Activated CD4-positive, alpha-beta memory T cell treated with anti-CD3 and anti-CD28 coated beads for 36 hours (primary cell): ENCODE data around the gene CDYL2. TPM values are rescaled to one million over a fixed set of nuclear protein-coding genes. Genes with fewer than 3 reads are reported as not detected.

ENCODE experiments used
- CTCF ChIA-PET: fragments of 350-600 bp; sonication (Branson Sonifier 250); formaldehyde crosslinking; loops from one replicate; lab custom pipeline; 2021; ENCODE audit warnings: antibody characterized with exemption, inconsistent platforms; lab: Charles Lee
- POLR2A ChIA-PET: fragments of 350-600 bp; sonication (Branson Sonifier 250); formaldehyde crosslinking; loops from one replicate; lab custom pipeline; 2021; ENCODE audit warnings: antibody characterized with exemption; lab: Charles Lee
- DNase-seq: peaks from one replicate; pipeline ENCODE4 v3.0.0-alpha.2; 2020
- H3K27ac Mint-ChIP-seq: one replicate; pipeline ENCODE4 v1.8.0; 2021; ENCODE audit warnings: mixed read lengths
- H3K27me3 Mint-ChIP-seq: one replicate; pipeline ENCODE4 v1.8.0; 2021; ENCODE audit warnings: mixed read lengths
- H3K36me3 Mint-ChIP-seq: one replicate; pipeline ENCODE4 v1.8.0; 2021; ENCODE audit warnings: mixed read lengths
- H3K4me1 Mint-ChIP-seq: one replicate; pipeline ENCODE4 v1.8.0; 2021; ENCODE audit warnings: low read depth, mixed read lengths
- H3K4me3 Mint-ChIP-seq: one replicate; pipeline ENCODE4 v1.8.0; 2021; ENCODE audit warnings: mild to moderate bottlenecking, mixed read lengths
- H3K9me3 Mint-ChIP-seq: one replicate; pipeline ENCODE4 v1.8.0; 2021; ENCODE audit warnings: mixed read lengths
- intact Hi-C: fragments of 100-400 bp; cut with micrococcal nuclease; formaldehyde crosslinking; loops from one replicate; pipeline ENCODE4 v1.15.1; 2023
- total RNA-seq, 2 experiments: library from RNA; stranded (reverse); gene quantifications; one replicate each; pipeline ENCODE4 v1.2.3, GENCODE V29; 2021

Gene CDYL2
- total RNA-seq, 2 experiments from 2014 or later: 29.4 to 34.1 TPM

GRCh38 chr16:80666378-80667250 lies 137.8 kb downstream of the CDYL2 start:
- ChIA-PET CTCF (no interaction called here), POLR2A (no interaction called here)
- peaks cover 26% of the 10 kb centered on the region for H3K36me3 Mint-ChIP-seq
- peaks cover 25% of the 10 kb centered on the region for H3K4me1 Mint-ChIP-seq
- no peak overlapping the region for H3K27ac Mint-ChIP-seq
- peaks cover 22% of the 10 kb centered on the region for H3K9me3 Mint-ChIP-seq
- no peak for DNase-seq
- H3K27me3 Mint-ChIP-seq: no peaks in the 10 kb centered on the region
- intact Hi-C loops: no loop called here
- H3K4me3 Mint-ChIP-seq: no peak overlapping the region

- ChIA-PET CTCF (no interaction called here), POLR2A (no interaction called here)
- DNase-seq: no peak
- no peak overlapping the region for H3K27ac Mint-ChIP-seq
- intact Hi-C loops: no loop called here
- H3K9me3 Mint-ChIP-seq: peaks cover 16% of the 10 kb centered on the region
- H3K4me3 Mint-ChIP-seq: no peak overlapping the region
- no peaks in the 10 kb centered on the region for H3K27me3 Mint-ChIP-seq
- H3K36me3 Mint-ChIP-seq: peaks cover 16% of the 10 kb centered on the region
- peaks cover 13% of the 10 kb centered on the region for H3K4me1 Mint-ChIP-seq
Observed at GRCh38 chr16:80665356-80665755, 139.0 kb downstream of the CDYL2 start.

- H3K36me3 Mint-ChIP-seq: peaks cover 17% of the 10 kb centered on the region
- ChIA-PET CTCF (no interaction called here), POLR2A (no interaction called here)
- DNase-seq: no peak
- peaks cover 16% of the 10 kb centered on the region for H3K9me3 Mint-ChIP-seq
- no peak overlapping the region for H3K27ac Mint-ChIP-seq
- H3K4me1 Mint-ChIP-seq: peaks cover 8% of the 10 kb centered on the region
- no peak overlapping the region for H3K4me3 Mint-ChIP-seq
- intact Hi-C loops: no loop called here
- H3K27me3 Mint-ChIP-seq: no peaks in the 10 kb centered on the region
Observed at GRCh38 chr16:80664786-80665185, 139.6 kb downstream of the CDYL2 start.

GRCh38 chr16:80664226-80664625 lies 140.2 kb downstream of the CDYL2 start:
- Mint-ChIP-seq H3K27me3 (no peaks in the 10 kb centered on the region), H3K4me1 (peaks cover 2% of the 10 kb centered on the region), H3K4me3 (no peak overlapping the region), H3K9me3 (peaks cover 15% of the 10 kb centered on the region), H3K36me3 (peaks cover 16% of the 10 kb centered on the region), H3K27ac (no peak overlapping the region)
- no peak for DNase-seq
- ChIA-PET POLR2A (no interaction called here), CTCF (no interaction called here)
- intact Hi-C loops: no loop called here

- POLR2A ChIA-PET: no interaction called here
- Mint-ChIP-seq H3K4me1 (peaks cover under 1% of the 10 kb centered on the region), H3K27me3 (no peaks in the 10 kb centered on the region), H3K27ac (no peak overlapping the region), H3K36me3 (peaks cover 18% of the 10 kb centered on the region), H3K4me3 (no peak overlapping the region), H3K9me3 (peaks cover 18% of the 10 kb centered on the region)
- CTCF ChIA-PET: no interaction called here
- DNase-seq: no peak
- intact Hi-C loops: no loop called here
Observed at GRCh38 chr16:80663078-80663477, 141.3 kb downstream of the CDYL2 start.

GRCh38 chr16:80659865-80660264 lies 144.5 kb downstream of the CDYL2 start:
- Mint-ChIP-seq H3K27me3 (no peaks in the 10 kb centered on the region), H3K4me3 (no peak overlapping the region), H3K9me3 (peaks cover 18% of the 10 kb centered on the region), H3K36me3 (peaks cover 18% of the 10 kb centered on the region), H3K27ac (no peak overlapping the region), H3K4me1 (peaks cover 29% of the 10 kb centered on the region)
- CTCF ChIA-PET: interaction anchor here (1.9 kb wide), 1 partner anchor 133 kb away, joined by 6 read pairs; no protein-coding TSS in a partner anchor
- intact Hi-C loops: no loop called here
- DNase-seq: no peak
- POLR2A ChIA-PET: no interaction called here

- DNase-seq: peak; percentile 62
- Mint-ChIP-seq H3K27ac (peak overlapping the region; percentile 76), H3K4me3 (peak overlapping the region; percentile 73), H3K4me1 (peaks cover 29% of the 10 kb centered on the region), H3K9me3 (peaks cover 18% of the 10 kb centered on the region), H3K36me3 (peaks cover 11% of the 10 kb centered on the region), H3K27me3 (no peaks in the 10 kb centered on the region)
- CTCF ChIA-PET: interaction anchor here (0.5 to 2.1 kb wide), 3 partner anchors 130 to 1000 kb away, joined by 4 to 9 read pairs (median 6); no protein-coding TSS in a partner anchor
- POLR2A ChIA-PET: interaction anchor here (0.9 kb wide), 1 partner anchor 77 kb away, joined by 3 read pairs; no protein-coding TSS in a partner anchor
- intact Hi-C loops: loop anchor here (1.0 to 2.0 kb wide), 5 partner anchors 20 to 150 kb away; no protein-coding TSS in a partner anchor
Observed at GRCh38 chr16:80656711-80657150, 147.7 kb downstream of the CDYL2 start.

- peaks cover 18% of the 10 kb centered on the region for H3K9me3 Mint-ChIP-seq
- H3K27ac Mint-ChIP-seq: peak overlapping the region; percentile 76
- DNase-seq: no peak
- CTCF ChIA-PET: interaction anchor here (0.5 to 2.1 kb wide), 3 partner anchors 168 to 1001 kb away, joined by 3 to 6 read pairs (median 4); partner anchors contain the start of gene ATMIN
- H3K36me3 Mint-ChIP-seq: peaks cover 9% of the 10 kb centered on the region
- H3K4me1 Mint-ChIP-seq: peaks cover 31% of the 10 kb centered on the region
- H3K27me3 Mint-ChIP-seq: no peaks in the 10 kb centered on the region
- POLR2A ChIA-PET: interaction anchor here (0.9 kb wide), 1 partner anchor 76 kb away, joined by 3 read pairs; no protein-coding TSS in a partner anchor
- H3K4me3 Mint-ChIP-seq: peak overlapping the region; percentile 73
- intact Hi-C loops: loop anchor here (1.0 to 2.0 kb wide), 4 partner anchors 76 to 151 kb away; no protein-coding TSS in a partner anchor
Observed at GRCh38 chr16:80656161-80656560, 148.2 kb downstream of the CDYL2 start.

- DNase-seq: no peak
- ChIA-PET POLR2A (interaction anchor here (0.6 to 0.9 kb wide), 2 partner anchors 20 to 76 kb away, joined by 3 read pairs; no protein-coding TSS in a partner anchor), CTCF (interaction anchor here (1.0 to 2.1 kb wide), 2 partner anchors 169 to 380 kb away, joined by 3 to 6 read pairs; partner anchors contain the start of gene ATMIN)
- H3K9me3 Mint-ChIP-seq: peaks cover 15% of the 10 kb centered on the region
- H3K27me3 Mint-ChIP-seq: no peaks in the 10 kb centered on the region
- peaks cover 9% of the 10 kb centered on the region for H3K36me3 Mint-ChIP-seq
- intact Hi-C loops: loop anchor here (1.0 to 2.0 kb wide), 4 partner anchors 75 to 151 kb away; no protein-coding TSS in a partner anchor
- H3K27ac Mint-ChIP-seq: no peak overlapping the region
- peaks cover 31% of the 10 kb centered on the region for H3K4me1 Mint-ChIP-seq
- no peak overlapping the region for H3K4me3 Mint-ChIP-seq
Observed at GRCh38 chr16:80655751-80656150, 148.6 kb downstream of the CDYL2 start.

GRCh38 chr16:80654094-80654862 lies 150.1 kb downstream of the CDYL2 start:
- intact Hi-C loops: no loop called here
- H3K27me3 Mint-ChIP-seq: no peaks in the 10 kb centered on the region
- peaks cover 5% of the 10 kb centered on the region for H3K9me3 Mint-ChIP-seq
- CTCF ChIA-PET: no interaction called here
- POLR2A ChIA-PET: no interaction called here
- H3K4me1 Mint-ChIP-seq: peaks cover 44% of the 10 kb centered on the region
- H3K36me3 Mint-ChIP-seq: peaks cover 2% of the 10 kb centered on the region
- no peak for DNase-seq
- H3K4me3 Mint-ChIP-seq: no peak overlapping the region
- H3K27ac Mint-ChIP-seq: no peak overlapping the region

GRCh38 chr16:80652441-80652840 lies 152.0 kb downstream of the CDYL2 start:
- ChIA-PET CTCF (no interaction called here), POLR2A (no interaction called here)
- DNase-seq: no peak
- Mint-ChIP-seq H3K27ac (no peak overlapping the region), H3K27me3 (no peaks in the 10 kb centered on the region), H3K9me3 (peaks cover 11% of the 10 kb centered on the region), H3K36me3 (peaks cover 9% of the 10 kb centered on the region), H3K4me3 (no peak overlapping the region), H3K4me1 (peaks cover 42% of the 10 kb centered on the region)
- intact Hi-C loops: no loop called here
